NOMO-1 (cell line): ENCODE data around the gene USP38.
"Not testable (repeated sequence)": the region's sequence is repeated elsewhere in the genome, so short reads cannot be mapped to it uniquely, and the experiment has no call there.

ENCODE experiments used
- DNase-seq, 2 experiments: peaks; one replicate each; lab custom pipeline; 2025; ENCODE audit not compliant: unreplicated experiment in 2 of 2; lab: John Stamatoyannopoulos, UW

Gene USP38

DNA sequence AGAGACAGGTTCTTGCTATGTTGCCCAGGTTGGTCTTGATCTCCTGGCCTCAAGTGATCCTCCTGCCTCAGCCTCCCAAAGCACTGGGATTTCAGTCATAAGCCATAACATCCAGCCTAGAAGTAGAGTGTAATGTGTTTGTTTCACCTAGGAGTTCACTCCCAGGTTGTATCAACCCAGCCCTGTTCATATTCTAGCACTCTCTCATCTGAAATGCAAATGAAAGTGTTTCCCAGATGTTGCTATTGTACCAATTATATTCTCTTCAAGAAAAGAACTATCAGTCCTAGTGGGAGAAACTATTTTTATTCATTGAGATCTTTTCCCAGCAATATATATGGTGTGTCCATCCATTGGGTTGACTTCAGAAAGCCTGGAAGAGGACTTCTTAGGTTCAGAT, 72.6 kb downstream of the USP38 start:
- no peak for DNase-seq

DNA sequence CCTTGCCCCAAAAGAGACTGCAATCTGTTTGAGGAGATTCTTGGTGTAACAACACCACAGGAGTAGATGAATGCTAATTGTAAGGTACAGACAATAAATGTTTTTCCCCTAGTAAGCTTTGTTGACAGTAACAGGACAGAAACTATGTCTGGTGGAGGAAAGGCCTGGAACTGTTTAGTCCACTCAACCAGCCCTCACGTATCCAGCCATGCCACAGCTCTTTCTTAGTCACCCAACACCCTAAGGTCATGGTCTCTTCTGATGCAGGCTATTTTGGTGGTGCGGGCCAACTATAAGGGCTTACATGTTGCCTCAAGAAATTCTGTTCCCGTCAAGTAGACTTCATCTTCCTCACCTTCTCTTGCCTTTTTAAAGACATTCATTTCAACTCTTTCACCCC, 76.0 kb downstream of the USP38 start:
- no peak for DNase-seq

DNA sequence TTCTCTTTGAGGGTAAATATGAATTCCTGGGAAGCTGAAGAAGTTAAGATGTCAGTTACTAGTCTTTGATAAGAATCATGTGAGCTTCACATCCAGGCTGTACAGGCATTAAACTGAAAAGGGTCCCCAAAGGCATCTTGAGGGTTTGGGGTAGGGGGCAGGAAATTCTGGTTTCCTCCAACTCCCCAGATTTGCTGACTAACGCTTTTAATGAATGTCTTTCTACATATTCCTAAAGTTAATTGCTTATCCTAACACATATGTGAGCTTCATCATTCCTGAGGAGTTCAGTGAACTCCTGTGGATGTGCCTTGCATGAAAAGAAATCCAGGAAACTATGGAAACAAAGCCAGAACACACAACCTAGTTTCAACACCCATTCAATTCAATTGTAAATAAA, 78.1 kb downstream of the USP38 start:
- DNase-seq, result no peak

DNA sequence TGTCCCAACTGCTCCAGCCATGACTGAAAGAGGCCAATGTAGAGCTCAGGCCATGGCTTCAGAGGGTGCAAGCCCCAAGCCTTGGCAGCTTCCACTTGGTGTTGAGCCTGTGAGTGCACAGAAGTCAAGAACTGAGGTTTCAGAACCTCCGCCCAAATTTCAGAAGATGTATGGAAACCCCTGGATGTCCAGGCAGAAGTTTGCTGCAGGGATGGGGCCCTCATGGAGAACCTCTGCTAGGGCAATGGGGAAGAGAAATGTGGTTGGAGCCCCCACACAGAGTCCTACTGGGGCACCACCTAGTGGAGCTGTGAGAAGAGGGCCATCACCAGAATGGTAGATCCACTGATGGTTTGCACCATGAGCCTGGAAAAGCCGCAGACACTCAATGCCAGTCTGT, 83.0 kb downstream of the USP38 start:
- not testable (repeated sequence) for DNase-seq

DNA sequence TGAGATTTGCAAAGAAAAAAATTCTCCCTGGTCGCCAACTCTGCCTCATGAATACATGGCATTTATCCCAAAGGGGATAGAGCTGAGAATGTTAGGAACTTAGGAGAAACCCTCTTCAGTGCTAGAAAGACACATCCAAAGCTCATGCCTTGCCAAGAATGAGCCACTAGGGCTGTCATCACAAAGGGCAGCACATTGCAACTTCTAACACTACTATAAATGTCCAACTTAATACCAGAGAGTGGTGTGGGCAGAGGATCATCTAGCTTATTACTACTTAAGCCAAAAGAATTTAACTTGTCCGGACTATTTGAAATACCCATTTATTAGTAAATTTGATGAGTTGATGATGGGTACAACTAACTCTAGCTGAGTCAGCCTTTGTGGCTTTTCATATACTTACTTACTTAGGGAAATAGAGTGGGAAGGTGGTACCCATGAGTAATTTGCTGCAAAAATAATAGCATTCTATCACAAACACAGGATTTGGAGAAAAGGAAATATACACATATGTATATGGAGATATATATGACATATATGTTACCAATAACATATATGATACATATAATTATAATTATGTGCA, 85.6 kb downstream of the USP38 start:
- no peak for DNase-seq
